ENCODE data around the gene MATR3.

Gene MATR3

GRCh38 chr5:139293507-139294373 is at the start of gene MATR3:
TSS of gene MATR3 (plus strand) at chr5:139293740. CDS start at chr5:139307416, 13,676 bp downstream.
- H3K4me3 ChIP-seq (ENCODE audit: low read length) = peak within 1 kb of the TSS; percentile 97
- peak; percentile 97 for DNase-seq (ENCODE audit: low read depth)
- TF ChIP-seq, protein P1, sequence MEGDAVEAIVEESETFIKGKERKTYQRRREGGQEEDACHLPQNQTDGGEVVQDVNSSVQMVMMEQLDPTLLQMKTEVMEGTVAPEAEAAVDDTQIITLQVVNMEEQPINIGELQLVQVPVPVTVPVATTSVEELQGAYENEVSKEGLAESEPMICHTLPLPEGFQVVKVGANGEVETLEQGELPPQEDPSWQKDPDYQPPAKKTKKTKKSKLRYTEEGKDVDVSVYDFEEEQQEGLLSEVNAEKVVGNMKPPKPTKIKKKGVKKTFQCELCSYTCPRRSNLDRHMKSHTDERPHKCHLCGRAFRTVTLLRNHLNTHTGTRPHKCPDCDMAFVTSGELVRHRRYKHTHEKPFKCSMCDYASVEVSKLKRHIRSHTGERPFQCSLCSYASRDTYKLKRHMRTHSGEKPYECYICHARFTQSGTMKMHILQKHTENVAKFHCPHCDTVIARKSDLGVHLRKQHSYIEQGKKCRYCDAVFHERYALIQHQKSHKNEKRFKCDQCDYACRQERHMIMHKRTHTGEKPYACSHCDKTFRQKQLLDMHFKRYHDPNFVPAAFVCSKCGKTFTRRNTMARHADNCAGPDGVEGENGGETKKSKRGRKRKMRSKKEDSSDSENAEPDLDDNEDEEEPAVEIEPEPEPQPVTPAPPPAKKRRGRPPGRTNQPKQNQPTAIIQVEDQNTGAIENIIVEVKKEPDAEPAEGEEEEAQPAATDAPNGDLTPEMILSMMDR (IDR thresholded peaks at IDR 0.05; ENCODE audit: insufficient read depth, low read depth, low read length, missing control alignments) = no peak

- H3K4me3 ChIP-seq (ENCODE audit: low read length) = no peak overlapping the region
- no peak for DNase-seq (ENCODE audit: low read depth)
- TF ChIP-seq, protein P1 (IDR thresholded peaks at IDR 0.05; ENCODE audit: insufficient read depth, low read depth, low read length, missing control alignments) = no peak
These were observed 47.8 kb upstream of the MATR3 start for GRCh38 chr5:139245637-139246339.

DNA sequence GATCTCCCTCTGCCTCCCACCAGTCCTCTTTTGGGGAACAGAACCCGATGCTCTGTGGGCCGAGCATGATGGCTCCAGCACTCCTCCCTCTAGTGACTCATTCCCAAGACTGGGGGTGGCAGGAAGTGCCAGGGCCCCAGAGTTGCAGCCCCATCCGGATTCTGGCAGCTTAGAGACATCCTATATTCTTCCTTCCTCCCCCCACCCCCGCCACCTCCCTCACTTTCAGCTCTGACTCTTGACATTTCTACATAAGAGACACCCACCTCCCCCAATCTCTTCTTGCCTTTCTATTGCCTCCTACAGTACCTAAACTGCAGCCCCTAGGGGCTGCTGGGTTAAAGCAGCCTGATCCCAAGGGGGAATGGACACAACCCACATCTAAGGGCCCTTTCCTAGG is 47.1 kb upstream of the MATR3 start:
- TF ChIP-seq, protein P1 (IDR thresholded peaks at IDR 0.05; ENCODE audit: insufficient read depth, low read depth, low read length, missing control alignments) = no peak
- DNase-seq (ENCODE audit: low read depth) = peak; percentile 49
- no peak overlapping the region for H3K4me3 ChIP-seq (ENCODE audit: low read length)

DNA sequence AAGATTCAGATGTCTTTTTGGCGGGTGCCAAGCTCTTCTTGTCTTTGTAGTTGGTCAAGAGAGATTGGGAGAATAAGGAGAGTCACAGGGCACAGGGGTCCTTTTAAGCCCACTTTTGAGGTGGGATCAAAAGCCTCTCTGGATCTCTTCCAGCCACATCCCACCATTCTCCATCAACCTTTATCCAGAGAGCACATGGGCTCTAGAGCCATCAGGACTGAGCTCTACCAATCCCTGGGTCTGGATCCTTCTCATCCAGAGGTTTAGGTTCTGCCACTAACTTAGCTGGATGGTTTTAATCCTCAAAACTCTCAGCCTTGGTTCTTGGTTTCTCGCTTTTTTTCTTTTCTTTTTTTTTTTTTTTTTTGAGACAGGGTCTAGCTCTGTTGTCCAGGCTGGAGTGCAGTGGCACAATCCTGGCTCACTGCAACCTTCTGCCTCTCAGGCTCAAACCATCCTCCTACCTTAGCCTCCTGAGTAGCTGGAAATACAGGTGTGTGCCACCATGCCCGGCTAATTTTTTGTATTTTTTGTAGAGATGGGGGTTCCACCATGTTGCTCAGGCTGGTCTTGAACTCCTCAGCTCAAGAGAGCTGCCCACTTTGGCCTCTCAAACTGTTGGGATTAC is 44.6 kb upstream of the MATR3 start:
- DNase-seq (ENCODE audit: low read depth) = no peak
- H3K4me3 ChIP-seq (ENCODE audit: low read length) = no peak overlapping the region
- TF ChIP-seq, protein P1 (IDR thresholded peaks at IDR 0.05; ENCODE audit: insufficient read depth, low read depth, low read length, missing control alignments) = no peak

DNA sequence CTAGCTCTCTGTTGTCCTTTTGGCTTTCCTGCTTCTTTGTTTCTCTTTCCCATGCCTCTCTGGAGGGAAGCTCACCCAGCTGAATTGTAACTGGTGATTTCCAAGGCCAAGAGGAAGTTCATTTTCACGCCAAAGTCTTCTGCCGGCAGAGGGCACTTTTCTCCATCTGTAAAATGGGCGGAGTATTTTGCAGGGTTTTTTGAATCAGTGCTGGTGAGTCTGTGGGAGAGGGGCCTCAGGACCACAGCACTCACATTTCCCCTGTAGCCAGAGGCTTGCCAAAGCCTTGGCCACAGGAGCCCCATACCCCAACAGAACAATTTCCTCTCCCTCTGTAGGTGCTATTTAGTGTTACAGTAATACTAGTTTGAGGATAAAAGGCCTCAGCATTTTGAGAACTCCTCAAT is 42.3 kb upstream of the MATR3 start:
- TF ChIP-seq, protein P1 (IDR thresholded peaks at IDR 0.05; ENCODE audit: insufficient read depth, low read depth, low read length, missing control alignments) = no peak
- DNase-seq (ENCODE audit: low read depth) = no peak
- H3K4me3 ChIP-seq (ENCODE audit: low read length) = no peak overlapping the region

- TF ChIP-seq, protein P1 (IDR thresholded peaks at IDR 0.05; ENCODE audit: insufficient read depth, low read depth, low read length, missing control alignments) = no peak
- DNase-seq (ENCODE audit: low read depth) = no peak
- no peak overlapping the region for H3K4me3 ChIP-seq (ENCODE audit: low read length)
These were observed 41.7 kb upstream of the MATR3 start for GRCh38 chr5:139251695-139252288.
